IMR-90 (cell line): ENCODE data around the gene PKP3. TPM values are rescaled to one million over a fixed set of nuclear protein-coding genes. Genes with fewer than 3 reads are reported as not detected.
A peak's percentile ranks its signal among the peaks of the same experiment; 100 is the strongest.

ENCODE experiments used
- ATAC-seq: fragments of 200-7000 bp; cut with Tn5 transposase; 2 replicates; pipeline ENCODE4 v1.9.1; 2020; ENCODE audit warnings: low read depth, mild to moderate bottlenecking, moderate library complexity
- BruUV-seq: library from RNA; stranded (reverse); fragments of 400-500 nt; replicated peaks from 2 replicates; lab custom pipeline; 2021; lab: Mats Ljungman, UMichigan
- CTCF ChIA-PET: fragments of 300-600 bp; formaldehyde crosslinking; extraction: SDS; loops from one replicate; lab custom pipeline; 2021; ENCODE audit warnings: antibody characterized with exemption; lab: Yijun Ruan, JAX
- POLR2A ChIA-PET: fragments of 300-600 bp; sonication (Branson Sonifier 250); formaldehyde crosslinking; loops from one replicate; lab custom pipeline; 2022; ENCODE audit warnings: antibody characterized with exemption; ENCODE audit not compliant: unreplicated experiment; lab: Charles Lee
- DNase-seq: peaks from one replicate; pipeline ENCODE4 v3.0.0; 2013
- H2AFZ ChIP-seq: replicated peaks from 2 replicates; pipeline ENCODE3; 2013; ENCODE audit warnings: low read length, mild to moderate bottlenecking; ENCODE audit not compliant: poor library complexity
- H2AK5ac ChIP-seq: 2 replicates; pipeline ENCODE4 v1.6.1; 2013; ENCODE audit warnings: low read depth, low read length, inconsistent platforms
- H2AK9ac ChIP-seq: replicated peaks from 2 replicates; pipeline ENCODE3; 2013; ENCODE audit warnings: mild to moderate bottlenecking, low read depth, low read length, moderate library complexity; ENCODE audit not compliant: poor library complexity
- H2BK120ac ChIP-seq: 2 replicates; pipeline ENCODE4 v1.6.1; 2013; ENCODE audit warnings: low read depth, low read length, inconsistent platforms
- H2BK15ac ChIP-seq: 3 replicates; pipeline ENCODE4 v1.6.1; 2013; ENCODE audit warnings: low read depth, low read length, inconsistent platforms
- H2BK20ac ChIP-seq: 2 replicates; pipeline ENCODE4 v1.6.1; 2013; ENCODE audit warnings: low read depth, mild to moderate bottlenecking, inconsistent platforms, low read length, moderate library complexity
- H2BK5ac ChIP-seq: 2 replicates; pipeline ENCODE4 v1.6.1; 2013; ENCODE audit warnings: mild to moderate bottlenecking, low read depth, low read length, inconsistent platforms; ENCODE audit not compliant: poor library complexity, severe bottlenecking
- H3K14ac ChIP-seq: replicated peaks from 2 replicates; pipeline ENCODE4 v1.6.1; 2013; ENCODE audit warnings: low read depth, low read length, inconsistent platforms
- H3K18ac ChIP-seq: 2 replicates; pipeline ENCODE4 v1.6.1; 2013; ENCODE audit warnings: low read depth, low read length, control low read depth
- H3K23ac ChIP-seq: 2 replicates; pipeline ENCODE4 v1.6.1; 2013; ENCODE audit warnings: low read depth, low read length, inconsistent platforms
- H3K27ac ChIP-seq: 2 replicates; pipeline ENCODE4 v1.5.1; 2013; ENCODE audit warnings: mild to moderate bottlenecking, control low read depth, low read length; ENCODE audit not compliant: insufficient read depth
- H3K27me3 ChIP-seq: 2 replicates; pipeline ENCODE4 v1.6.1; 2013; ENCODE audit warnings: low read length; ENCODE audit not compliant: control insufficient read depth, insufficient read depth
- H3K36me3 ChIP-seq: 2 replicates; pipeline ENCODE4 v1.6.1; 2013; ENCODE audit warnings: low read length, mixed read lengths; ENCODE audit not compliant: control insufficient read depth, insufficient read depth
- H3K4ac ChIP-seq: 2 replicates; pipeline ENCODE4 v1.6.1; 2013; ENCODE audit warnings: low read depth, low read length, inconsistent platforms
- H3K4me1 ChIP-seq: 2 replicates; pipeline ENCODE4 v1.6.1; 2013; ENCODE audit warnings: low read length, mixed read lengths; ENCODE audit not compliant: control insufficient read depth, insufficient read depth
- H3K4me2 ChIP-seq: 2 replicates; pipeline ENCODE4 v1.6.1; 2013; ENCODE audit warnings: low read depth, mild to moderate bottlenecking, control low read depth, low read length, moderate library complexity
- H3K4me3 ChIP-seq: 2 replicates; pipeline ENCODE4 v1.5.1; 2013; ENCODE audit warnings: low read depth, mild to moderate bottlenecking, control low read depth, low read length, moderate library complexity; ENCODE audit not compliant: insufficient read depth
- H3K56ac ChIP-seq: 2 replicates; pipeline ENCODE4 v1.6.1; 2013; ENCODE audit warnings: low read length, inconsistent platforms; ENCODE audit not compliant: insufficient read depth; ENCODE audit errors: extremely low read depth
- H3K79me1 ChIP-seq, 2 experiments: 2 replicates each; pipeline ENCODE4 v1.6.1; 2013; ENCODE audit warnings: low read length in 2 of 2, inconsistent platforms in 1 of 2, low read depth in 1 of 2
- H3K9ac ChIP-seq: 2 replicates; pipeline ENCODE4 v1.6.1; 2013; ENCODE audit warnings: low read depth, low read length, control low read depth
- H3K9me1 ChIP-seq: 2 replicates; pipeline ENCODE4 v1.6.1; 2013; ENCODE audit warnings: low read length, inconsistent platforms; ENCODE audit not compliant: insufficient read depth
- H3K9me3 ChIP-seq: 2 replicates; pipeline ENCODE4 v1.6.1; 2013; ENCODE audit warnings: low read length; ENCODE audit not compliant: control insufficient read depth, insufficient read depth
- H4K20me1 ChIP-seq: 2 replicates; pipeline ENCODE4 v1.6.1; 2013; ENCODE audit warnings: low read length, inconsistent platforms; ENCODE audit not compliant: insufficient read depth
- H4K5ac ChIP-seq: 2 replicates; pipeline ENCODE4 v1.6.1; 2013; ENCODE audit warnings: mild to moderate bottlenecking, low read depth, low read length, control low read depth
- H4K8ac ChIP-seq, 2 experiments: 2 replicates each; pipeline ENCODE4 v1.6.1; 2013; ENCODE audit warnings: low read depth in 2 of 2, low read length in 2 of 2, control low read depth in 1 of 2, inconsistent platforms in 1 of 2
- H4K91ac ChIP-seq: 2 replicates; pipeline ENCODE4 v1.6.1; 2013; ENCODE audit warnings: low read depth, low read length, inconsistent platforms; ENCODE audit not compliant: insufficient read depth
- CTCF ChIP-seq: conservative IDR thresholded peaks from 2 replicates; pipeline ENCODE4 v1.5.1; 2012; ENCODE audit warnings: mild to moderate bottlenecking, low read depth, low read length, improper control_type of control experiment
- MAFK ChIP-seq: IDR thresholded peaks from 2 replicates; pipeline ENCODE4 v1.6.1; 2012; ENCODE audit warnings: low read depth, low read length, improper control_type of control experiment
- WGBS, 2 experiments: methylation state at CpG; one replicate each; pipeline versions ENCODE4 v1.1.5 to v1.1.7; 2013; ENCODE audit warnings: missing lambda C conversion rate in 2 of 2; ENCODE audit not compliant: insufficient read length in 1 of 2; ENCODE audit errors: extremely low coverage in 2 of 2; 5-methylcytosine and 5-hydroxymethylcytosine counted together
- dilution Hi-C: fragments of 300-500 bp; cut with HindIII; formaldehyde crosslinking; loops from one replicate; pipeline ENCODE4 v1.14.3; 2018; ENCODE audit warnings: low sequenced_read_pairs; ENCODE audit not compliant: unreplicated experiment
- in situ Hi-C: fragments of 300-500 bp; cut with MboI; formaldehyde crosslinking; loops from 3 replicates; pipeline ENCODE4 v1.14.3; 2019; ENCODE audit warnings: low sequenced_read_pairs, inconsistent platforms, mixed read lengths
- intact Hi-C: fragments of 100-400 bp; cut with micrococcal nuclease; formaldehyde crosslinking; loops from 2 replicates; pipeline ENCODE4 v1.10.0; 2022
- polyA plus RNA-seq, 3 experiments: library from polyadenylated mRNA; depleted of rRNA; stranded (reverse); fragments of >200 nt; gene quantifications; 2 replicates each; pipeline ENCODE4 v1.2.3, GENCODE V29; 2012; ENCODE audit warnings: low replicate concordance in 1 of 3
- total RNA-seq: library from RNA; depleted of rRNA; stranded (reverse); fragments of >200 nt; gene quantifications from 2 replicates; pipeline ENCODE4 v1.2.3, GENCODE V29; 2012

Gene PKP3
- total and polyA plus RNA-seq, 2 of the 4 experiments (the other 2 are of a cell fraction) = 1.5 to 2.2 TPM

- Histone ChIP-seq H3K4me3 (no peak overlapping the region), H2BK5ac (no peak overlapping the region), H4K91ac (no peak overlapping the region), H3K4me1 (peaks cover 3% of the 10 kb centered on the region; the same call in 1 of the 2 replicates), H3K4me2 (no peak overlapping the region), H3K23ac (no peak overlapping the region), H3K14ac (no peak overlapping the region), H3K4ac (no peak overlapping the region), H3K27ac (no peak overlapping the region), H3K79me1 (no peaks in the 10 kb centered on the region), H3K18ac (no peak overlapping the region), H3K27me3 (peaks cover 4% of the 10 kb centered on the region; the same call in 1 of the 2 replicates), H2AK5ac (no peak overlapping the region), H4K20me1 (no peaks in the 10 kb centered on the region), H3K9me1 (no peaks in the 10 kb centered on the region), H2AK9ac (no peak overlapping the region), H3K56ac (no peak overlapping the region), H2BK15ac (no peak overlapping the region), H3K9me3 (no peaks in the 10 kb centered on the region), H2BK20ac (no peak overlapping the region), H4K8ac (no peak overlapping the region), H2BK120ac (no peak overlapping the region), H2AFZ (no peak overlapping the region), H3K36me3 (no peaks in the 10 kb centered on the region), H3K9ac (no peak overlapping the region), H4K5ac (no peak overlapping the region)
- in situ Hi-C loops = no loop called here
- TF ChIP-seq MAFK (no peak), CTCF (0 out of 2 replicates have a peak, but pooled peaks have one; percentile 4)
- ChIA-PET POLR2A (no interaction called here), CTCF (no interaction called here)
- no TSS peak for BruUV-seq
- DNase-seq (no peak), ATAC-seq (no peak)
- intact Hi-C loops = no loop called here
- dilution Hi-C loops = no loop called here
- WGBS, 2 experiments = 70% methylated on average over 6 of the region's 17 CpGs; no CpG with 5 or more reads in 1 of the 2 experiments
Observed at GRCh38 chr11:405323-405953, 11.4 kb downstream of the PKP3 start.
